GM12864 (cell line): ENCODE measurements around the gene FBLN1.

ENCODE experiments used
- DNase-seq: peaks from one replicate; pipeline ENCODE4 v3.0.0-alpha.2; 2011; ENCODE audit warnings: low read depth
- H3K4me3 ChIP-seq: 2 replicates; pipeline ENCODE4 v1.5.1; 2011; ENCODE audit warnings: mild to moderate bottlenecking, low read depth, low read length, control low read depth
- CTCF ChIP-seq: IDR thresholded peaks from 2 replicates; pipeline ENCODE4 v1.5.1; 2011; ENCODE audit warnings: low read depth, mild to moderate bottlenecking, moderate library complexity, low read length, control low read depth, inconsistent platforms; ENCODE audit errors: missing control alignments

The FBLN1 gene

GRCh38 chr22:45645526-45646414 lies 143.1 kb downstream of the FBLN1 start:
- H3K4me3 ChIP-seq, result no peak overlapping the region; the same call in 1 of the 2 replicates
- peak; percentile 81 for TF ChIP-seq CTCF
- DNase-seq, result peak; percentile 7

GRCh38 chr22:45647532-45648225 lies 145.0 kb downstream of the FBLN1 start:
- H3K4me3 ChIP-seq, result no peak overlapping the region
- DNase-seq, result no peak
- TF ChIP-seq CTCF, result no peak

- DNase-seq, result no peak
- TF ChIP-seq CTCF, result no peak
Observed at GRCh38 chr22:45648301-45649117, 145.8 kb downstream of the FBLN1 start.

GRCh38 chr22:45649809-45650208 lies 147.1 kb downstream of the FBLN1 start:
- no peak for DNase-seq
- no peak for TF ChIP-seq CTCF
- H3K4me3 ChIP-seq, result no peak overlapping the region

More at GRCh38 chr22:45648301-45649117, 145.8 kb downstream of the FBLN1 start:
- no peak overlapping the region for H3K4me3 ChIP-seq

- no peak for TF ChIP-seq CTCF
- no peak overlapping the region for H3K4me3 ChIP-seq
- no peak for DNase-seq
Observed at GRCh38 chr22:45650721-45651120, 148.0 kb downstream of the FBLN1 start.
